Stimulated activated CD4-positive, alpha-beta T cell treated with anti-CD3 and anti-CD28 coated beads, Interleukin-4, amount 100 ng/mL, for 1 hour (primary cell): ENCODE results near the gene MICAL3.
A peak's percentile ranks its signal among the peaks of the same experiment; 100 is the strongest.
"Not testable (repeated sequence)": the region's sequence is repeated elsewhere in the genome, so short reads cannot be mapped to it uniquely, and the experiment has no call there.

Experiments
- DNase-seq: peaks from one replicate; pipeline ENCODE4 v3.0.0-alpha.2; 2020

The MICAL3 gene

DNA sequence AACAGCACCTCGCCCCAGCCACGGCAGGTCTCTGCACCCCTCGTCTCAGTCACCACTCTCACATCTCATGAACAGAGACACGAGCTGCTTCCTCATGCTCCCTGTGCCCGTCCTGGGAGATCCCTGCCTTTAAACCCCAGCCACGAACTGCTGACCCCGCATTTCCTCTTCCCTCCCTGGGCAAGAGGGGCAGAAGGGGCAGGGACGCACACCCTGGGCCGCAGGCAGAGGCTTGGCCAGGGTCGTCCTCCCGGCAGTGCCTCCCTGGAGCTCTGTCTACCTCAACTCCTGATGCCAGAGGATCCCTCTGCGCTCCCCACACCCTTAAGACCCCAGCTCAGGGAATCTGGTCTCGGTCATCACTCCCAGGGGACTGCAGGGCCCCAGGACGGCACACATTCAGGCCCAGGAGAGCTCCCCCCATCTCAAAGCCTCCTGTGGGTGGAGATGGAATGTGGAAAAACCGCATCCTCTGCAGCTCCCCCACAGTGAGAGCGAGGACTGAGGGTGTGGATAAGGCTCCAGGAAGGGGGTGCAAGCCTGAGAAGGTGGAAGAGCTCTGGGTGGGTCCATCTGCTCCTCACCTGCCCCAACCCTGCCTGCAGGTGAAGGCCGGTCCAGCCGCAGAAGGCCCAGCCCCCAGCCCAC, 251.3 kb downstream of the MICAL3 start:
- no peak for DNase-seq

DNA sequence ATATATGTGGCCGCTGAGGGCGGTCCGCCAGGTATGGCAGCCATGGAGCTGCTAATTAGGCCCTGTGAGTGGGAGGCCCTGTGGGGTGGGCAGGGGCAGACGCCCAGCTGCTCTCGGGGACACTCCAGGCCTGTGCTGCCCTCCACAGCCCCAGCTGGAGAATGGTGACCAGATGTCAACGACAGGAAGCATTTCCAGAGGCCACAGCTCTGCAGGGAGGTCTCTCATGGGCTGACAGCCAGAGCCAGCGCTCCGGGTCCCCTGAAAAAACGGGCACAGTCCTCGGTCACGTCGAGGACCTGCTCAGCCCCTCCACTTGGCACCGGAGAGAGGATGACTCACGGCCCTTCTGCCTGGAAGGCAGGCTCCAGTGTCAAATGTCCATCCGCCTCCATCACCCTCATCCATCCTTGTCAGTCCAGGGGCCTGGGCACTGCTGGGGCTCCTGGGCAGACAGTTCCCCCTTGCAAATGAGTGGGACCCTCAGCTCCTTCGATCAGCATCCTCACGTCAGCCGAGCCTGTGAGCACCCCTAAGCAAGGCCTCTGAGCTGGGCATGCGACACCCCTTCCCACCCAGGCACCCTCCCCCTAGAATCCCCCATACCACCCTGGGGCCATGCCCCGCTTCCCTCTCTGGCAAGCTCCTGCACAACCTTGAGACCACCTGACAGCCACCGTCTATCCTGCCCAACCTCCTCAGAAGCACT, 252.0 kb downstream of the MICAL3 start:
- no peak for DNase-seq

DNA sequence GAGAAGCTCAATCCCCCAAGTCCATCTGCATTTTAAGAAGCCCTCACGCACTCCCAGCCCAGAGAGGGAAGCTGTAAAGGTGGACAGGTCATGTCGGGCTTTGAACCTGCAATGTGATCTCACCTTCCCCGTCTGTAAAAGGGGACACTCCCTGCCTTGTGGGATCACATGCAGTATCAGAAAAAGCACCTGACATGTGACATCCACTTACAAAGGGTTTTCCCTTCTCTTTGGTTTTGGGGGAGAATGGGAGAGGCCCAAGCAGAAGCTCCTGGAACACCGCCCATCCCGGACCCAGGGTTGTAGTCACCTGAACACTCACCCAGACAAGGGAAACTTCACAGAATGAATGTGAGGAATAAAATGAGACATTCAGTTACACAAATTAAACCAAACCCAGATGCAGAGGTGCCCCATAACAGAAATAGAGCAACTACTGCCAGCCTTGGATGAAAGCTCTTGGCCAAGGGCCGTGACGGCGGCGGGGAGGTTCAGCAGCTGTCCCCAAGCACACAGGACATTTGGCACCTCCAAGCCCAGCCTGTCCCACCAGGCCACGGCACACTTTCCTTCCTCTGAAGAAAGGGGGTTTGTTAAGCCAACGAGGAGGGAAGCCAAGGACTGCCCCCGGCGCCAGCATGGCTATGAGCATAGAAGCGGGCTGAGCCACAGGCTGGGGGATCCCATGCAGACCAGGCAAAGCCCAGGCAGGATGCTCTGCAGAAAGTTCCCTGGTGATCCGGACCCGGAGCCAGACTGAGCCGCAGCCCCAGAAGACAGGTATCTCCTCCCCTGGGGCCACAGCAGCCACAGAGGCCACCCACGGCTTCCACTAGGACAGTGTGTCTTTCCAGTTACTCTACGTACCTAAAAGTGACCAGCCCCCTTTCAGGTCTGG, 253.9 kb downstream of the MICAL3 start:
- no peak for DNase-seq

DNA sequence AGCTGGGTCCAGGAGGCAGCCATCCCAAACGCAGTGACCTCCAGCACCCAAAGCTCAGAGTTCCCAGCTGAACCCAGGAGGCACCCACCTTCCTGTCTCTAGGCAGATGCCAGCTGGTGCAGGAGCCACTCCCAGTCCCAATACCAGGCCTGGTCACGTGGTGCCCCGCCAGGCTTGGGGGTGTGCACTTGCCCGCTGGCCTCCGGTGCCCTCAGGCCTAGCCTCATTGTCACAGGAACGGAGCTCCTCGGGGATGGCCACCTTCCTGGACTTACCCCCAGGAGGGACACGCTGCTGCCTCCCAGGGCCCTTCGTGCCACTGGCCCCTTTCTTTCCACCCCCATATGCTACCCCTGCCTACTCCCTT, 254.7 kb downstream of the MICAL3 start:
- no peak for DNase-seq

DNA sequence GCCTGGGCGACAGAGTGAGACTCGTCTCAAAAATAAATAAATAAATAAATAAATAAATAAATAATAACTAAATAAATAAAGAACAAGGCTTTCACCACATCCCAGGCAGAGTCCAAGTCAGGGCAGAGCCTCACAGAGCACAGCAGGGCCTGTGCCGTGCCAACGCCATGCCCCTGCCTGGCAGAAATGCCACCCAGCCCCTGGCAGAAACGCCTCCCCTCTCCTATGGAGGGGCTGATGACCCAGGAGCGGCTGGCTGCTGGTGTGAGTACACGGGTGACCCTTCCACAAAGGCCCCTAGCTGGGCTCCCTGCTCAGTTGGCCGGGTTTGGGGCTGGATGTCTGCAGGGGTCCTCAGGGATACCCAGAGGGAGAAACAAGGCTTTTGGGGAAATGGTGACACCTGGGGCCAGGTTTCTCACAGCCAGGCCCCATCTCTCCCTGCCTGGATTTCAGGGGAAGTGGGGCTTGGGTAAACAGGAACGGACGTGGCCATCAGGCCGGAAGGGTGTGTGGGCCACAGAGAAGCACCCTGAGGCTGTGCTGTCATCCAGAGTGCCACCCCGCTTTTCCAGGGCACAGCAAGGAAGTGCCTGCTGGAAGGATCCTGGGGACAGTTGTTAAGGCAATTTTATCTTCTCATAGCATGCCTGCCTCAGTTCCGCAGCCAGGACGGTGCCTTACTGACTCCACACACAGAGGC, 255.2 kb downstream of the MICAL3 start:
- no peak for DNase-seq

DNA sequence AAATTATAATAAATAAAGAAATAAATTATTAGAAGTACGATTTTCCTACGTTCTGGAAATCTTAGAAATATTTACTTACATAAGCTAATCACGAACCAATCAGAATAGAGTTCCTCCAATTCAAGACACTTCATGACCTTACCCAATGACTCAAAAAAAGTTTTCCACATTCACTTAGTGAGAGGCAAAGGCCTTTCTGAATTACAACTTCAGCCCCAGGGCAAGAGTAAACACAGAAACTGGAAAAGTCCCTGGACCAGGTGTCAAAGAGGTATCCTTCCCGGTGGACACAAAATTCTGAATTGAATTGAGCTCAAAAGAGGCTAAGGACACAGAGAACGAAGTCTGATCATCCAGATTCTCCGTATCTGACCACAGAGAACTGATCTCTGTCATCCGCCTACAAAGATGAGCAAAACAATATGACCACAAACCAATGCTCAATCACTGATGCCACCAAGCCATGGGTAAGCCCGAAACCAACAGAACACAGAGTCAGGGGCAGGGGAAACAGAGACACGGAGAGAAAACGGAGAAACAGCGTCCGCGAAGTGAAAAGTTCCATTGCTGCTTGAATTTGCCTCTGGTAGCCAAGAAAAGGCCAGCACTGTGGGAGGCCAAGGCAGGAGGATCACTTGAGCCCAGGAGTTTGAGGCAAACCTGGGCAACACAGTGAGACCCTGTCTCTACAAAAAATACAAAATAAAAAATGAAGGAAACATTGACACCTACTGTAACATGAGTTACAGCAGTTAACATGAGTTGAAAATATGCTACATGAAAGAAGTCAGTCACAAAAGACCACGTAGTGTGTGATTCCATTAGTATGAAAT, 256.9 kb downstream of the MICAL3 start:
- no peak for DNase-seq

DNA sequence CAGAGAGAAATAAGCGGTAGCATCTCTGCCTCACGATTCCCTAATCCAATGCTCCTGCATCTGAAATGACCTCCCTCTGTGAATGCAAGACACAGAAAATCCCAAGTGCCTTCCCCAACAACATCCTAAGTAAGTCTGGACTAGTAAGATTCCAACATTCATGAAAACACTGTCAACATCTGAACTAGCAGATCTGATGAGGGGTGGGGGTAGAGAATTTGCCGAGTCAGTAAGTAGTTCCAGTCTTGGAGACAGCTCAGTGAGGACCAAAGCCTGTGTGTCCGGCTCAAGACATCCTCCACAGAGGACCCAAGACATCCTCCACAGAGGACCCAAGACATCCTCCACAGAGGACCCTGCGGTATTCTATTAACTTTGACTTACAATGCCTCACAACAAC, 259.5 kb downstream of the MICAL3 start:
- DNase-seq: not testable (repeated sequence)

DNA sequence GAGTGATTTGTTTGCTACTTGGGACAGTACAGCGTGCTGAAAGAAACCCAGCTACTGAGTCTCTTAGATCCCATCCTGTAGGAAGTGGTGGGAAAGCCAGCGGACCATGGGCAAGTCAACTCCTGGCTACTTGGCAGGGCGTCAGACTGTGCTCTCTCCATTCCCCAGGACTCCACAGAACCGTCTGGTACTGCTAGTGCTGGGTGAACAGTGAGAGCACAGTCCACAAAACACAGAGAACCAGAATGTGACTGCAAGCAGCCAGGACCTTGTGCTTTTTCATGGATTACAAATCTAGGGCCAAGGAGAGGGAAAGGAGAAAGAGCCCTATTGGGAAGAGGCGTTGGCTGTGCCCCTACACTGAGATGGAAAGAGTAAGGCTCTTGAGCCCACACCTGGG, 260.3 kb downstream of the MICAL3 start:
- DNase-seq: no peak

DNA sequence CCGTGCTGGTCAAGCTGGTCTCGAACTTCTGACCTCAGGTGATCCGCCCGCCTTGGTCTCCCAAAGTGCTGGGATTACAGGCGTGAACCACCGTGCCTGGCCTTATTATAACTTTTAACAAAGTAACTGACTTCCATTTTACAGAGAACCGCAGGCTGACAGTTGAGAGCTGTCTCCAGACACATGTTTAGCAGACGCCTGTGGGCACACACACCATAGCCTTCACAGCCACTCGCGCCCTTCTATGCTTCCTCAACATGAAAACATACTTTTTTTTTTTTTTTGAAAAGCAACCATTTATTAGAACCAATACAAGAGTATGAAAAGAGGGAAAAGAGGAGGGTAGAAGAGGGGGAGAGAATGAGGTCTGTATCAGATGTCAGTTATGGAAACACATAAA, 260.9 kb downstream of the MICAL3 start:
- not testable (repeated sequence) for DNase-seq

DNA sequence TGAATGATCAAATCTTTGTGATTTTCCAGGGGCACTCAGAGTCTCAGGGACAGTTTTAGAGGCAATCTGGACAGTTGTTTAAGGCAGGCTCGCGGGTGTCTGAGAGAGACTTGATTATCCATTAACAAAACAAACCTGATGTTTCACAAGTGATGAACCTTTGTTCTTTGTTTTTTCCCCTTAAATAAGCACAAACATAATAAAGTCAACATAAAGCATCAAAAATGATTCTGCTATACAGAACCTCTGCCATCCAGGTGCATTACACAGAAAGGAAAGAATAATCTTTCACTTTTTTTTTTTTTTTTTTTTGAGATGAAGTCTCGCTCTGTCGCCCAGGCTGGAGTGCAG, 263.2 kb downstream of the MICAL3 start:
- DNase-seq: no peak

DNA sequence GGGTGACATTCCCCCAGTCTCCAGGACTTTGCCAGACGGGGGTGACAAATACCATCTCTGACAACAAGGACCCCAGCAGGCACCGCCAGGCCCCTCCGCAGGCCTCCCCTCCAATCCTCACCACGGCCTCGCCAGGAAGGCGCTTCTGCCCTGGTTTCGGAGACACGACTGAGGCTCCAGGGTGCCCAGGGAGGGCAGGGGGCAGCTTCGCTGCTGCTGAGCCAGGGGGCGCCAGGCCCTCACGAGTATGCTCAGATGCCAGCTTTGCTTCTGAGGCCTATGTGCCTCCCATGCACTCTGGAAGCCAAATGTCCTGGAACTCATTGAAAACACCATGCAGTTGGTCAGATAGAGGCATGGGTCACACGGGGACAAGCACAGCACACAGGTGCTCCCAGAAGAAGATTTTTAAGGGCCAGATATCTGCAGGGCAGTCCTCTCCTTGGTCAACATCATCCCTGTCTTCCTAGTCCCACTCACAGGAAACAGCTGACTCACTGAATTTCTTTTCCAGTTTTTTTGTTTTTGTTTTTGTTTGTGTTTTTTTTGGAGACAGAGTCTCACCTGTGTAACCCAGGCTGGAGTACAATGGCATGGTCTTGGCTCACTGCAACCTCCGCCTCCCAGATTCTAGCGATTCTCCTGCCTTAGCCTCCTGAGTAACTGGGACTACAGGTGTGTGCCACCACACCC, 270.0 kb downstream of the MICAL3 start:
- DNase-seq: peak; percentile 30

DNA sequence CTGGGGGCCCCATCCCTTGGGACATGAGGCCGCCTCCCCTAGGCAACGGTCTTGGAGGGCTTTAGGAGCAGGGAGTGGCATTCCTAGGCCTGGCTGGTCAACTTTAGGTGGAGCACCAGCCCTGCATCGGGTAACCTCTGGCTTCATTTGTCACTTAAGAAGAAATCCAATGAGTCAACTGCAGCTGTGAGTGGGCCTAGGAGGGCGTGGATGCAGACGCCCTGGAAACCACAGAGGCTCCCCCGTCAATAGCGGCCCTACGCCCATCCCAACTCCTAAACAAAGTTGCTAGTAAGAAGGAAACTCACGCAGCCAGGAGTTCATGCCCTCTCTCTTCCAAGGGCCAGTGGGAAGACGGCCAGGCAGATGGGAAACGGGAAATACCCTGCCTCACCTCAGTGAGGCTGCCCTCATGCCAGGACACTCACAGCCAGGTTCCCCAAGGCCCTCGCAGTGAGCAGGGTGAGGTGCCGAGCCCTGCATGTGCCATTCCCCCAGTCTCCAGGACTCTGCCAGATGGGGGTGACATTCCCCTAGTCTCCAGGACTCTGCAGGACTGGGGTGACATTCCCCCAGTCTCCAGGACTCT, 270.9 kb downstream of the MICAL3 start:
- DNase-seq: no peak

DNA sequence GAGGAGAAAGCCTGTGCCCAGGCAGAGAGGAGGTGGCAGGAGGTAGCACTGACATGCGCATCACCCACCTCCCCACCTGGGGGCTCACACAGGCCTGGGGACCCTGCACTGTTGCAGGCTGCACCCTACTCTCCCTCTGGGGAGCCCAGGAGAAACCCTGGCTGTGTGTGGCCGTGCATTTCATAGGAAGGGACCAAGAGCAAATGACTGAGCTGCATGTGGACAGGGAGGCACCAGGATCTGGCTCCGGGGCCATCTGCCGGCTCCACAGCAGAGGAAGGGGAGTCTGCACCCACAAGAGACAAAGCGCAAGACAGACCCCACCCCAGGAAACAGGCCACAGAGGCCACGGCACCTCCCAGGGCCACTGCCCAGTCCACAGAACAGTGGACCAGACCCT, 272.8 kb downstream of the MICAL3 start:
- DNase-seq: no peak

DNA sequence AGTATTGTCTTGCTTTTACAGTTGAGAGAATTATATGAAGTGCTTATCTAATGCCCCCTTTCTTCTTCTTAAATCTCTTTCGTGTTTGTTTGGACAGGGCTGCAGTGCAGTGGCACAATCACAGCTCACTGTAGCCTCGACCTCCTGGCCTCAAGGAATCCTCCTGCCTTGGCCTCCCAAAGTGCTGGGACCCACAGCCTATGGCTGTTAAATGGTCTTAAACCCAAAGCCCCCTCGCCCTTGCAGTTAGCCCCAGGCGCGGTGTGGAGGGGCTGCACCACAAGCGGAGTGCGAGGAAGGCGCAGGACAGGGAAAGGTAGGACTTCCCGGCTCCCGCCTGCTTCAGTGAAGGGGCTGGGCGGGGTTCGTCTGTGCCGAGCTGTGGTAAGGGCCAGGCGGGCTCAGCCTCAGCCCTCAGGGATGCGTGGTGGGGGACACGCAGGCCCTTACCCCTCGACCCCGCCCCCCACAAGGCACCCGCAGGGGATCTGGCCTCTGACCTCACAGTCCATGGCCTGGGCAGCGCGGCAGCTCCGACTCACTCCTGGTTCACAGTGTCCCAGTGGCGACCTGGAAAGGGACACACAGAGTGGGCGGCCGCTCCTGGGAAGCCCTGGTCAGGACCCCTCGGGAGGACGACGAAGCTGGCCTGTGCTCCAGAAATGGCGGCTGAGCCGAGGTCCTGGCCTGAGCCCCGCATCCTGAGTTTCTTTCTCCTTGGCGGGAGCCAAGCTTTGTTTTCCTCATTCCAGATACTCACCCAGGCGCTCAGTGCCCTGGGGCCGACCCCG, 274.6 kb downstream of the MICAL3 start:
- no peak for DNase-seq

DNA sequence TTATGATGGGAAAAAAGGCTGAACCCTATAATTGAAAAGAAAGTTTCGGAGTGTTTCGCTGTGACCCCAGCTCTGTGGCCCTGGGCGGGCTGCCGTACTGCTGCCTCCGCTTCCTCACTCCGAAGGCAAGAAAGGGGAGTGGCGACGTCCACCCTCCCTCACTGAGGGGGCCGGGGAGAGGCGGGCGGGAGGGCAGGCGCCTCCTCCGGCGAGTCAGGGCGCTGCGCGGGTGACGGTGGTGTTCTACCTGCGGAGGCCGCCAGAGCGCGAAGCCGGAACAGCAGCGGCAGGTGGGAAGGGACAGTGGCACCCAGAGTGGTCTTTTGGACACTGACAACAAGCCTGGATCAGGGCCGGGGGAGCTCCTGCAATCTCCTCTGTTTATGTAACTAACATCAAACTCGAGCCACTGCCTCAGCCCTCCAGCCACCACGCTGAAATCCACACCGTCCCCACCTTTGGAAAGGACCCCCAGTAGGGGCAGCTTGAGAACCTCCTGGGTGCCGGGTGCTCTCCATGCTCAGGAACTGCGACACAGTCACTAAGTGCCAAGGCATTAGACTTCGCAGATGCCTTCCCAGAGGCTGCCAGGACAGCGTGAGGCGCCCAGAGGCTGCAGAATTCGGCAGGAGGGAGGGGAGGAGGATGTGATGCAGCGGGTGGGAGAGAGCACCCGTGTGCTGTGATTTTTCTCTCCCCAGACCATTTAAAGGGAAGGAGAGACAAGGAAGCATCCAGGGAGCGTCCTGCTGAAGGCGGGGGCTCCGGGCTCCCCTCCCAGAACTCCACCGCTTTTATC, 275.6 kb downstream of the MICAL3 start:
- DNase-seq: no peak

DNA sequence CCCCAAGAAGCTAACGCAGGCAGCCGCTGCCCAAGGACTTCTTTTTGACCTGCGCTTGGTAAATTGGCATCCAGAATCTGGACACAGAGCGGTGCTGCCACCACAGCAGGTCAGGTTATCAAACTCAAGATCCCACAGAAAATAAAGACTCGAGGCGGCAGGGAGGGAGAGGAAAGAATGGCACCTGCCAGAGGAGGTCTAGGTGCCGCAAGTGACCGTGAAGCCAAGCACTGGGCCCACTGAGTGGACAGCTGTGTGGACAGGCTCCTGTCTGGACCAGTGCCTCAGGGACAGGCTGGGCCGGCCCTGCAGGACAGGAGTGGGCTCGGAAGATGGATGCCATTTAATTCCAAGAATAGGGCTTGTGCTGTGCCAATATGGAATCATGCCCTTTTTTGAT, 277.4 kb downstream of the MICAL3 start:
- no peak for DNase-seq

DNA sequence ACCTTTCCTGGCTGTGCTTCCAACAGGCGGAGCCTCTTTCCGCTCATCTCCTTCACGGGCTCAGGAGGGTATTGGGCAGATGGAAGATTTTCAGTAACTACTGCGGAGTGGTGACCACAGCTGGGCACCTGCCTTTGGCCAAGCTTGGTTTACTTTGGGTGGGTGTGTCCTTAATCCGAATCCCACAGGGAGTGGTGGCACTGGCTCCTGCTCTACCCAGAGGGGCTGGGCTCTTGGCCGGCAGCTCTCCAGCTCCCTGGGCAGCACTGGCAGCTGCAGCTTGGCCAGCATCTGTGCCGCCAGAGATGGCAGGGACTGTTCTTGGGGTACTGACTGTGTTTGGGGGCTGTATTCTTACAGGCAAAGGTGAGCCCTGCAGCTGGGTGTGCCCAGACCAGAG, 279.9 kb downstream of the MICAL3 start:
- DNase-seq: no peak

DNA sequence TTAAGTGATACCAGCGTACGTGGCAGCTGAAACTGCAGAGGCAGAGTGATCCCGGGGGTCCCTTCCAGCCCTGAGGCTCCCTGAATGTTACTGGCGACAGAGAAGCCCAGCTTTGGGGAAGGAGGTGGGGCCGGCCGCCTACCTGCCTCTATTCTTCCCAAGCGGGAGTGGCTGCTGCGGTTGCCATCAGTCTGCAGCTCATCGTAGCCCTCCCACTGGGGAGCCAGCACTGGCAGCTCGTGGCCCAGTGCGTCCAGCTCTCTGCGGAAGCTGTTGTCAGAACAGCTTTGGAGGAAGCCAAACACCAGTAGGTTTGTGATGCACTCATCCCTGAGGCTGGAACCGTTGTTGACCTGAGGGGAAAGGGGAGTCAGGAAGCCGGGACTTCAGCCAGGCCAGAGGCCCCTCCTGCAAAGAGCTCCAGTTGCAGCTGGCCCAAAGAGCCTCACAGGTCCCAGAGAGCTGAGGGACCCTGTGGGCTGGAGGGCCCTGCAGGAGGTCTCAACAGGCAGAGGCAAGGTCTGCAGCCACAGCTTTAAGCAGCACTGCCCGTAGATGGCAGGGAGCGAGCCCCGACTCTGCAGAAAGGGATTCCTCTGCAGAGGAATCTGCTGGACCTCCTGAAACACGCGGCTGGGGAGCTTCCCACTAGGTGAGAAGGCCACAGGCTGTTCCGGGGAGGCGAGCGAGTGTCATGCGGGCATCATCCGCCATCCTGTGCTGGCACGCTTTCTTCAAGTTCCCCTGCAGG, 280.5 kb downstream of the MICAL3 start:
- DNase-seq: no peak

DNA sequence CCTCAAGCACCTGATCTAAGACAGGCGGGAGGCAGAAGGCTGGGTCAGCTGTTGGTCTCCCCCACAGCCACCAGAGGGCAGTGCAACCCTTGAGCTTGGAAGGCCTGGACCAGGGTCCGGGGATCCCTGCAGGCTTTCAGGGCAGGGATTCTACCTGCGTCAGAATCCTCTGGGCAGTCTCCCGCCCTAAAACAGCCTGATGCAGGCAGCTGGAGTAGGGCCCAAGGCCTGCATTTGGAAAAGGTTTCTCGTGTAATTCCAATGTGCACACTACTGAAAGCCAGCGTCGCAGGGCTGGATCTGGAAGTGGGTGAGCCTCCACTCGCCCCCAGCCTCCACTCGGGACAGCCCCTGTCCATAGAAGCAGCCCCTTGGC, 281.8 kb downstream of the MICAL3 start:
- peak; percentile 74 for DNase-seq
